Fibroblast of mammary gland (primary cell): ENCODE data around the gene ARHGEF19.

Source experiments
- DNase-seq: peaks from one replicate; pipeline ENCODE4 v3.0.0-alpha.2; 2010; ENCODE audit warnings: low read depth
- H3K4me3 ChIP-seq: 2 replicates; pipeline ENCODE4 v1.5.1; 2011; ENCODE audit warnings: low read depth, mild to moderate bottlenecking, low read length, moderate library complexity; ENCODE audit not compliant: control insufficient read depth
- CTCF ChIP-seq: conservative IDR thresholded peaks from 2 replicates; pipeline ENCODE4 v1.5.1; 2011; ENCODE audit warnings: low read depth, low read length, inconsistent platforms; ENCODE audit not compliant: control insufficient read depth, insufficient read depth

ARHGEF19 gene

GRCh38 chr1:16243936-16244649 is 31.6 kb upstream of the ARHGEF19 start:
- no peak overlapping the region for H3K4me3 ChIP-seq
- TF ChIP-seq CTCF, result peak; percentile 92
- peak; percentile 85 for DNase-seq

- no peak for DNase-seq
- no peak for TF ChIP-seq CTCF
- no peak overlapping the region for H3K4me3 ChIP-seq
These were observed 30.8 kb upstream of the ARHGEF19 start for GRCh38 chr1:16243215-16243610.

- no peak for DNase-seq
- no peak for TF ChIP-seq CTCF
- H3K4me3 ChIP-seq, result no peak overlapping the region
These were observed 30.2 kb upstream of the ARHGEF19 start for GRCh38 chr1:16242556-16243214.

- DNase-seq, result no peak
- TF ChIP-seq CTCF, result no peak
- no peak overlapping the region for H3K4me3 ChIP-seq
These were observed 28.8 kb upstream of the ARHGEF19 start for GRCh38 chr1:16241221-16241708.

- no peak for TF ChIP-seq CTCF
- H3K4me3 ChIP-seq, result no peak overlapping the region
- no peak for DNase-seq
These were observed 27.6 kb upstream of the ARHGEF19 start for GRCh38 chr1:16239972-16240491.

- DNase-seq, result peak; percentile 65
- peak overlapping the region; percentile 37 for H3K4me3 ChIP-seq
- TF ChIP-seq CTCF, result no peak
These were observed 24.9 kb upstream of the ARHGEF19 start for GRCh38 chr1:16237343-16237830.
